ENCODE data around the gene C17orf113.
A peak's percentile ranks its signal among the peaks of the same experiment; 100 is the strongest.
"Not testable (repeated sequence)": the region's sequence is repeated elsewhere in the genome, so short reads cannot be mapped to it uniquely, and the experiment has no call there.

C17orf113 gene

GRCh38 chr17:42016411-42016831 is 34.0 kb downstream of the C17orf113 start:
- DNase-seq, result peak in 1 of 2 experiments; percentile 18

DNA sequence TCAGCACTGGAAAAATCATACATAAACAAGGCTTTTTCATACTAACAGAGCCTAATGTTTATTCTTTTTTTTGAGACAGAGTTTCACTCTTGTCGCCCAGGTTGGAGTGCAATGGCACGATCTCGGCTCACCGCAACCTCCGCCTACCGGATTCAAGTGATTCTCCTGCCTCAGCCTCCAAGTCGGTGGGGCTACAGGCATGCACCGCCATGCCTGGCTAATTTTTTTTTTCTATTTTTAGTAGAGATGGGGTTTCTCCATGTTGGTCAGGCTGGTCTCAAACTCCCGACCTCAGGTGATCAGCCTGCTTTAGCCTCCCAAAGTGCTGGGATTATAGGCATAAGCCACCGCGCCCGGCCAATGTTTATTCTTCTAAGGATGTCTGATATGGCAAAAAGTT is 36.7 kb downstream of the C17orf113 start:
- not testable (repeated sequence) for DNase-seq

DNA sequence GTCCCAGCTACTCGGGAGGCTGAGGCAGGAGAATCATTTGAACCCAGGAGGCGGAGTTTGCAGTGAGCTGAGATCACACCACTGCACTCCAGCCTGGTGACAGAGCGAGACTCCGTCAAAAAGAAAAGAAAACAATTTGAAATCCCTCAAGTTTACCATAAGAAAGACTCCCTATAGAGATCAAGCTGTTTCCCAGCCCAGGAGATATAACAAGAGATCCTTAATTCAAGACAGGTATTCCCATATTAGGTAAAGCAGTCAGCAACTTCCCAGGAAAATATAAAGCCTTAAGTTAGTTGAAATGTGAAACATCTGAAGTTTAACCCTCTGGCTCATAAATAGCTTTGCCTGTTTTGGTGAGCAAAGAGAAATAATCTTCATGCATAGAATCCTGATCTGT is 38.0 kb downstream of the C17orf113 start:
- DNase-seq, result not testable (repeated sequence)

GRCh38 chr17:42010898-42011516 is 39.4 kb downstream of the C17orf113 start:
- DNase-seq, result no peak

- DNase-seq, result not testable (repeated sequence)
These were observed 40.1 kb downstream of the C17orf113 start for GRCh38 chr17:42010266-42010680.

- no peak for DNase-seq
These were observed 41.2 kb downstream of the C17orf113 start for GRCh38 chr17:42009170-42009569.

- DNase-seq, result no peak
These were observed 45.2 kb downstream of the C17orf113 start for GRCh38 chr17:42005166-42005565.

DNA sequence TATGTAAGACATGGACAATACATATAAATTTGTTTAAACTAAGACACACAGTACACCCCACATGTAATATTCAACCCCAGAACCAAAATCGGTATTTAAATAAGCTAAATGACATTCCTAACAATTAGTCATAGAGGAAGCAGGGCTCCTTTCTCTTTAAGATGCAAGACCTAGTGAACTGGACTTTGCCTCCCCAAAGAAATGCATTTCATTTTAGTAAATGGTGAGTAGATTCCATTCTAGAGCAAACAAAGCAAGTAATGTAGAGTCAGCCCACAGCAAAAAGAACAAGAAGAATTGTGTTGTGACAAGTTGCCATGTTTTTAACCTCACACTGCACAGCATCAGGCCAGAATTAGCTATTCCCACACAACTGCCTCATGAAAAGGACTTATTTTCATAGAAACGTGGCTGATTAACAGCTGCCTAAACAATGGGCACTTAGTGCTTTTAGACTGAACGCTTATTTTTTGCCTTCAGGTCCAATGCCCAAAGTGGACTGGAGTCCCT is 47.6 kb downstream of the C17orf113 start:
- DNase-seq, result no peak

- no peak for DNase-seq
These were observed 48.1 kb downstream of the C17orf113 start for GRCh38 chr17:42002175-42002791.

DNA sequence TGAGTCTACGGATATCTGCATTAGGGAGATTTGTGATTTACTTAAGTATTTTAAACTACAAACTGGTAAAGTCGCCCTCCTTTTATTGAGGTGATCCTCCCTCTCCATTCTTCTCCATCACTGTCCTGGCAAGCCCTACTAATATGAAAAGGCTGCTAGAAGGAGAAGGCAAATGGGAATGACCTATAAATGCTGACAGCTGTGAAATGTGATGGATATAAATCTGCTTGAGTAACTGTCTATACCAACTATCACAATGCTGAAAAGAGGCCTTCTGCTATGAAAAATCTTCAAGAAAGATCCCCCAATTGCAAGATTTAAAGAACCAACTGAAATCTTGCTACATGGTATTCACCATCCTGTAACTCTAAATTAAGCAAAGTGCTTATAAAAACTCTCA is 48.7 kb downstream of the C17orf113 start:
- no peak for DNase-seq

- DNase-seq, result no peak
These were observed 49.8 kb downstream of the C17orf113 start for GRCh38 chr17:42000413-42001133.

GRCh38 chr17:41998497-41998896 is 51.9 kb downstream of the C17orf113 start:
- DNase-seq, result no peak

DNA sequence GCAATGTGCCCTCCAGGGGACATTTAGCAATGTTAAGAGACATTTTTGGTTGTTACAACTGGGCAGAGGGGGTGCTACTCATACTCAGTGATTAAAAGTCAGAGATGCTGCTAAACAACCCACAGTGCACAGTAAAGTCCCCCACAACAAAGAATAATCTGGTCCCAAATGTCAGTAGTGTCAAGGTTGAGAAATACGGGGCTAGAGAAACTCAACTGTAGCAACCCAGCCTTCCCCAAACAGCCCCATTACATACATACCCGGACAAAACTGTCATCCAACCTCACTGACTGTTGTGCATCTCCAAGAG is 53.6 kb downstream of the C17orf113 start:
- no peak for DNase-seq

DNA sequence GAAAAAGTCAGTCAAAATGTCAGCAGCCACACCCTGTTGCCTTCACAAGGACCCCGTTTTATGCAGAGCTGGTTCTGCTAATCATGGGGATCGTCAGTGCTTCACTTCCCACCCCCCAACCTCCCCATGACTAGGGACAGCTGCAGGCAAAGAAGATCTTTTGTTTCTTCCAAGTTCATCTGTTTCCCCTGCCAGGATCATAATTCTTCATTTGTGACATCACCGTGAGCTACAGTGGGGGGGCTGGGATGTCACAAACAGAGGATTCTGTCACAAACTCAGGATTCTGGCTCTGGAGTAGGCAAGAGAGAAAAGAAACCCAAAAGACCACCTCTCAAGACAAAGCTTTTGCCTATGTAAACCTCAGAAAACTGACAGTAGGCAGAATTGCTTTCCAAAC is 57.8 kb downstream of the C17orf113 start:
- no peak for DNase-seq

DNA sequence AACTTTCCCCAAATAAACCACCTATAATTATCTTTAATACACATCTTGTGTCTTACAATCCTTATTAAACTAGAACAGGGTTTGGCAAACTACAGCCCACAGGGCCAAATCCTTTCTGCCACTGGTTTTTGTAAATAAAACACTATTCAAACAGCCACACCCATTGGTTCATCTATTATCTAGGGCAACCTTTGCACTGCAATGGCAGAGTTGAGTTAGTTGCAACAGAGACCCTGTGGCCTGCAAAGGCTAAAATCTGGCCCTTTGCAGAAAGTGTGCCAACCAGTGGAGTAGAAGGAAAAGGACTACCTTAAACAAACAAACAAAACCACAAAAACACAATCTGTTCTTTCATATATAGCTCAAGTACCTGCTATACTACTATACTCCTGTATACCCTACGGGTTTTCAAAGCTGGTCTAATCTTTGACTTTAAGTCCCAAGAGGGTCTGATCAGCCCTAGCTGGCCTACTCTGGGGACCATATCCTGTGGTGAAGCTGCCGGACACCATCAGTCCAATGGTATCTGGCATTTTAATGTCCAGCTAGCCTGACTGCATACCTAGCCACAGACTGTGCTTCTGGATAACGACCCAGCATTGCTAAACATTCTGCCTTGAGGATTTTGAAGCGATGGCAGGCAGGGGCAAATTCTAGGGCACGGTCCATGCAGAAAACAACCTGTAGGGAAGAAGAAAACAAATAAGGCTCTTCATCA is 60.5 kb downstream of the C17orf113 start:
- no peak for DNase-seq

DNA sequence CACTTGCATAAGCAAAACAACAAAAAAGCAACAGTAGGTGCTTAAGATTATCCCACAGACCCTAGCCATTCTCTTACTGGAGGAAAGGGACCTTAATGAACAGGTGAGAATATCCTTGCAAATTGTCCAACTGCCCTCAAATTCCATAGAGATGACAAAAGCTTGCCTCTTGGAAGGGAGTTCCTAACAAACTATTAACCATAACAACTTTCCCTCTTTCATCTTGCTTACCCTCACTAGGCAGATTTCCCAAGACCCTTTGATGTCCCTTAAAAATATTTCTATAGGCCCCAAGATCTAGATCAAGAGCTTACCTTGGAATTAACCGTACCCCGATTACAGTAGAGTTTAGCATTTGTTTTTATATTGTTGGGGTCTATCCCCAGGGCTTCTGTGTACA is 62.0 kb downstream of the C17orf113 start:
- DNase-seq, result no peak
